Endothelial cell of umbilical vein (primary cell): ENCODE results near the gene CAAP1.

Experiments
- CTCF ChIP-seq, 2 donors: IDR thresholded peaks; 1 replicate in 1 of 2; 2 replicates in 1 of 2; pipeline ENCODE4 v1.5.1; 2011; ENCODE audit warnings: low read length in 2 of 2, mild to moderate bottlenecking in 2 of 2, moderate library complexity in 2 of 2, control low read depth in 1 of 2, inconsistent platforms in 1 of 2, low read depth in 1 of 2; ENCODE audit not compliant: insufficient read depth in 1 of 2; ENCODE audit errors: extremely low read depth in 1 of 2
- EZH2 ChIP-seq: IDR thresholded peaks from 2 replicates; pipeline ENCODE4 v1.6.1; 2012; ENCODE audit warnings: borderline replicate concordance, low read depth, mild to moderate bottlenecking, moderate library complexity, low read length, inconsistent platforms; ENCODE audit not compliant: severe bottlenecking
- FOS ChIP-seq: IDR thresholded peaks from 2 replicates; pipeline ENCODE4 v1.6.1; 2011; ENCODE audit warnings: mild to moderate bottlenecking, low read length, moderate library complexity, borderline replicate concordance; ENCODE audit not compliant: insufficient read depth
- GATA2 ChIP-seq: IDR thresholded peaks from 2 replicates; pipeline ENCODE4 v1.7.0; 2011; ENCODE audit warnings: low read depth, mild to moderate bottlenecking, moderate library complexity, mixed read lengths, low read length; ENCODE audit not compliant: insufficient read length, insufficient read depth
- JUN ChIP-seq: IDR thresholded peaks from 2 replicates; pipeline ENCODE4 v1.6.1; 2011; ENCODE audit warnings: borderline replicate concordance, low read depth; ENCODE audit not compliant: insufficient read length, insufficient read depth
- MAX ChIP-seq: IDR thresholded peaks from 2 replicates; pipeline ENCODE4 v1.6.1; 2011; ENCODE audit not compliant: insufficient read depth, insufficient read length
- MYC ChIP-seq: IDR thresholded peaks from one replicate; pipeline ENCODE4 v1.6.1; 2011; ENCODE audit warnings: mild to moderate bottlenecking, low read depth, low read length
- POLR2A ChIP-seq: IDR thresholded peaks from 2 replicates; pipeline ENCODE4 v1.6.1; 2012; ENCODE audit warnings: low read depth, mild to moderate bottlenecking, control low read depth, low read length
- POLR2AphosphoS5 ChIP-seq: IDR thresholded peaks from 2 replicates; pipeline ENCODE4 v1.6.1; 2012; ENCODE audit warnings: low read depth, mild to moderate bottlenecking, control low read depth, low read length, moderate library complexity; ENCODE audit not compliant: insufficient read depth

- TF ChIP-seq CTCF (IDR thresholded peaks at IDR 0.05; ENCODE audit: extremely low read depth in 1 of 2, insufficient read depth in 1 of 2, low read depth in 1 of 2, low read length in 2 of 2) (no peak), EZH2 (no peak), POLR2A (no peak), MYC (no peak), MAX (no peak), JUN (no peak), POLR2AphosphoS5 (no peak), FOS (no peak), GATA2 (no peak)
Observed at GRCh38 chr9:26928902-26929495, 36.4 kb upstream of the CAAP1 start.
